HG02642 (cell line): ENCODE measurements around the gene MUSTN1.

Source experiments
- ATAC-seq: cut with Tn5 transposase; IDR thresholded peaks from one replicate; pipeline ENCODE4 v1.9.1; 2021; ENCODE audit warnings: mild to moderate bottlenecking; ENCODE audit not compliant: unreplicated experiment, poor library complexity

Gene MUSTN1

GRCh38 chr3:52834871-52835501, at the start of gene MUSTN1:
Gene MUSTN1 (minus strand): TSS chr3:52835019. CDS start chr3:52834948, 71 bp downstream.
- ATAC-seq: no peak

- no peak for ATAC-seq
These were observed 47.6 kb upstream of the MUSTN1 start for GRCh38 chr3:52882377-52882776.

- no peak for ATAC-seq
These were observed 47.1 kb upstream of the MUSTN1 start for GRCh38 chr3:52881871-52882270.

GRCh38 chr3:52880474-52880873, 45.7 kb upstream of the MUSTN1 start:
- peak; percentile 65 for ATAC-seq

GRCh38 chr3:52880047-52880446, 45.2 kb upstream of the MUSTN1 start:
- ATAC-seq: peak; percentile 7

- ATAC-seq: no peak
These were observed 44.8 kb upstream of the MUSTN1 start for GRCh38 chr3:52879581-52879980.

GRCh38 chr3:52879090-52879489, 44.3 kb upstream of the MUSTN1 start:
- no peak for ATAC-seq

- no peak for ATAC-seq
These were observed 42.3 kb upstream of the MUSTN1 start for GRCh38 chr3:52877085-52877484.

- ATAC-seq: no peak
These were observed 40.2 kb upstream of the MUSTN1 start for GRCh38 chr3:52874864-52875587.

- ATAC-seq: no peak
These were observed 39.4 kb upstream of the MUSTN1 start for GRCh38 chr3:52874160-52874701.

GRCh38 chr3:52873433-52874159, 38.8 kb upstream of the MUSTN1 start:
- no peak for ATAC-seq

- no peak for ATAC-seq
These were observed 37.4 kb upstream of the MUSTN1 start for GRCh38 chr3:52872245-52872644.

- no peak for ATAC-seq
These were observed 36.9 kb upstream of the MUSTN1 start for GRCh38 chr3:52871761-52872160.

- ATAC-seq: no peak
These were observed 35.7 kb upstream of the MUSTN1 start for GRCh38 chr3:52870471-52870870.

GRCh38 chr3:52866427-52866826, 31.6 kb upstream of the MUSTN1 start:
- no peak for ATAC-seq

GRCh38 chr3:52865994-52866393, 31.2 kb upstream of the MUSTN1 start:
- no peak for ATAC-seq

- ATAC-seq: no peak
These were observed 25.6 kb upstream of the MUSTN1 start for GRCh38 chr3:52860424-52860768.

GRCh38 chr3:52859686-52860423, 25.0 kb upstream of the MUSTN1 start:
- no peak for ATAC-seq

GRCh38 chr3:52857864-52858263, 23.0 kb upstream of the MUSTN1 start:
- no peak for ATAC-seq

GRCh38 chr3:52857133-52857532, 22.3 kb upstream of the MUSTN1 start:
- ATAC-seq: no peak

- ATAC-seq: no peak
These were observed 21.8 kb upstream of the MUSTN1 start for GRCh38 chr3:52856666-52857065.
